Subcutaneous adipose tissue (tissue), 4 donors: ENCODE measurements around the gene MINAR2. TPM values are rescaled to one million over a fixed set of nuclear protein-coding genes. Genes with fewer than 3 reads are reported as not detected.

Experiments
- CTCF ChIP-seq: fragments of 450-650 bp; IDR thresholded peaks from one replicate; pipeline ENCODE4 v1.5.1; 2016; ENCODE audit warnings: low read depth, mild to moderate bottlenecking, control low read depth, antibody characterized with exemption, moderate library complexity
- total RNA-seq, 4 donors: library from RNA; depleted of rRNA; stranded (reverse); fragments of >200 nt; gene quantifications; one replicate each; pipeline ENCODE4 v1.1.0, GENCODE V29; 2016

MINAR2 gene, protein sequence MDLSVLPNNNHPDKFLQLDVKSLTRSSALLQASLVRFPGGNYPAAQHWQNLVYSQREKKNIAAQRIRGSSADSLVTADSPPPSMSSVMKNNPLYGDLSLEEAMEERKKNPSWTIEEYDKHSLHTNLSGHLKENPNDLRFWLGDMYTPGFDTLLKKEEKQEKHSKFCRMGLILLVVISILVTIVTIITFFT
- not detected for total RNA-seq

GRCh38 chr5:129747572-129748407 is at the start of gene MINAR2:
MINAR2 (plus strand) TSS chr5:129748094; CDS start chr5:129748191, 97 bp downstream.
- no peak for TF ChIP-seq CTCF

- no peak for TF ChIP-seq CTCF
Measured at GRCh38 chr5:129698661-129699060, 49.2 kb upstream of the MINAR2 start.

GRCh38 chr5:129716235-129716634 is 31.7 kb upstream of the MINAR2 start:
- no peak for TF ChIP-seq CTCF

- TF ChIP-seq CTCF, result no peak
Measured at GRCh38 chr5:129716651-129717050, 31.2 kb upstream of the MINAR2 start.

DNA sequence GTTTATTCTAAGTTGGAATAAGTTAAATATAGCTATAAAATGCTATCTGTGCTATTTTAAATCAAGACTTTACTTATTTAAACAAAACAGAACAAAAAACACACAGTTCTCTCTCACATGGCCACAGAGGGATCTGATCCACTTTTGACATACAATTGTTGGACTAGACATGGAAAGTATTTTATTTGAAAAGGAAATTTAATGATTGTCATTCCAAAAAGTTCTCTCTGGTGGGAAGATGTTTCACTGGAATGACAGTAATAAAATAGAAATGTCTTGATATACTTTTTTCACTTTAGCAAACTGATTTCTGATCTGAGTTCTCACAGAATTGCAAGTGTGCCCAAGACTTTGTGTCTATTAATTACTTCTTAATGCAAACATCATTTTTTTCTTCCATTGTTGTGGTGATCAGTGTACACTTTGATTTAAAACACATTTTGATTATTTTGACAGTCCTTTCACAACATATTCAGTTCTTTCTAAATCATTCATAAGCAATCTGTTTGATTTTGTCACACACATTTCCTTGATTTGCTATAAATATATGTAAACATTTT is 30.1 kb upstream of the MINAR2 start:
- no peak for TF ChIP-seq CTCF

GRCh38 chr5:129718471-129719090 is 29.3 kb upstream of the MINAR2 start:
- no peak for TF ChIP-seq CTCF

DNA sequence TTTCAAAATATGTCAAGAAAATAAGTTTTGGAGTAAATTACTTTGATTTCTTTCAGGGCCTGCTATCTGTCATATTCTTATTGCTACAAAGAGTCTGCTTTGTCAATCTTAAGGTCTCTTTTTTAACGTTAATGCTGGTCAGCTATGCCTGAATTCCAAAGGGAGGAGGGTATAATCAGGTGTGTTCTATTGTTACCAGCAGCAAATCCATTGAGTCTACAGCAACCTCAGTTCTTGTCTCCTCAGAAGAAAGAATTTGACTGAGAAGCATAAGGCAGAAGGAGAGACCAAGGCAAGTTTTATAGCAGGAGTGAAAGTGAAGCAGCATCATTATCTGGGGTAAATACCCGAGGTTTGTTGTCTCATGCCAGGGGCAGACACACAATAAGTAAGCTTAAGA is 23.7 kb upstream of the MINAR2 start:
- no peak for TF ChIP-seq CTCF
